H9 (cell line): ENCODE measurements around the gene ANO6. TPM values are rescaled to one million over a fixed set of nuclear protein-coding genes. Genes with fewer than 3 reads are reported as not detected.
A peak's percentile ranks its signal among the peaks of the same experiment; 100 is the strongest.

Source experiments
- DNase-seq: peaks from one replicate; pipeline ENCODE4 v3.0.0-alpha.2; 2017
- H2AFZ ChIP-seq: one replicate; pipeline ENCODE4 v1.6.1; 2013; ENCODE audit warnings: mild to moderate bottlenecking, low read length, control low read depth, moderate library complexity
- H2AK5ac ChIP-seq: 2 replicates; pipeline ENCODE4 v1.6.1; 2013; ENCODE audit warnings: low read length, control low read depth, mixed read lengths; ENCODE audit not compliant: insufficient read length
- H2BK120ac ChIP-seq: one replicate; pipeline ENCODE4 v1.6.1; 2013; ENCODE audit warnings: low read depth, mild to moderate bottlenecking, low read length, control low read depth, inconsistent platforms; ENCODE audit not compliant: poor library complexity, severe bottlenecking
- H2BK12ac ChIP-seq: 2 replicates; pipeline ENCODE4 v1.6.1; 2013; ENCODE audit warnings: low read length, control low read depth, mixed read lengths, low read depth; ENCODE audit not compliant: insufficient read length
- H2BK15ac ChIP-seq: 2 replicates; pipeline ENCODE4 v1.6.1; 2013; ENCODE audit warnings: low read depth, low read length, control low read depth
- H2BK20ac ChIP-seq: one replicate; pipeline ENCODE4 v1.6.1; 2013; ENCODE audit warnings: low read depth, mild to moderate bottlenecking, low read length, control low read depth, inconsistent platforms; ENCODE audit not compliant: poor library complexity, severe bottlenecking
- H2BK5ac ChIP-seq: 2 replicates; pipeline ENCODE4 v1.6.1; 2013; ENCODE audit warnings: low read length, control low read depth, mixed read lengths; ENCODE audit not compliant: insufficient read length
- H3K14ac ChIP-seq: 2 replicates; pipeline ENCODE4 v1.6.1; 2013; ENCODE audit warnings: low read length, control low read depth; ENCODE audit not compliant: insufficient read depth
- H3K18ac ChIP-seq: 2 replicates; pipeline ENCODE4 v1.6.1; 2013; ENCODE audit warnings: low read depth, mild to moderate bottlenecking, mixed read lengths, low read length, control low read depth; ENCODE audit not compliant: insufficient read length
- H3K23ac ChIP-seq: 2 replicates; pipeline ENCODE4 v1.6.1; 2013; ENCODE audit warnings: low read length, control low read depth, mixed read lengths, low read depth; ENCODE audit not compliant: insufficient read length
- H3K23me2 ChIP-seq: 2 replicates; pipeline ENCODE4 v1.6.1; 2013; ENCODE audit warnings: low read depth, mild to moderate bottlenecking, mixed read lengths, low read length, control low read depth; ENCODE audit not compliant: insufficient read length, poor library complexity, severe bottlenecking
- H3K27ac ChIP-seq: 2 replicates; pipeline ENCODE4 v1.5.1; 2013; ENCODE audit warnings: low read length, control low read depth, mixed read lengths, low read depth; ENCODE audit not compliant: insufficient read length
- H3K27me3 ChIP-seq: 2 replicates; pipeline ENCODE4 v1.6.1; 2013; ENCODE audit warnings: low read length, control low read depth, inconsistent platforms; ENCODE audit not compliant: insufficient read depth
- H3K4ac ChIP-seq: 2 replicates; pipeline ENCODE4 v1.6.1; 2013; ENCODE audit warnings: low read depth, mild to moderate bottlenecking, control low read depth, inconsistent platforms, low read length, moderate library complexity
- H3K4me1 ChIP-seq: 2 replicates; pipeline ENCODE4 v1.6.1; 2013; ENCODE audit warnings: low read length, control low read depth, inconsistent platforms; ENCODE audit not compliant: insufficient read depth
- H3K4me2 ChIP-seq: 2 replicates; pipeline ENCODE4 v1.6.1; 2013; ENCODE audit warnings: low read length, control low read depth, mixed read lengths; ENCODE audit not compliant: insufficient read length, insufficient read depth
- H3K56ac ChIP-seq: 2 replicates; pipeline ENCODE4 v1.6.1; 2013; ENCODE audit warnings: low read depth, mild to moderate bottlenecking, mixed read lengths, low read length, control low read depth; ENCODE audit not compliant: insufficient read length
- H3K79me1 ChIP-seq: 2 replicates; pipeline ENCODE4 v1.6.1; 2013; ENCODE audit warnings: low read depth, mild to moderate bottlenecking, moderate library complexity, low read length, control low read depth, inconsistent platforms; ENCODE audit not compliant: insufficient read depth, poor library complexity, severe bottlenecking
- H3K79me2 ChIP-seq: 2 replicates; pipeline ENCODE4 v1.6.1; 2013; ENCODE audit warnings: low read length, control low read depth, inconsistent platforms; ENCODE audit not compliant: insufficient read depth
- H3K9ac ChIP-seq: 2 replicates; pipeline ENCODE4 v1.6.1; 2013; ENCODE audit warnings: low read length, control low read depth, mixed read lengths; ENCODE audit not compliant: insufficient read length; ENCODE audit errors: extremely low read depth
- H3K9me3 ChIP-seq: one replicate; pipeline ENCODE4 v1.6.1; 2013; ENCODE audit warnings: low read depth, low read length, inconsistent platforms; ENCODE audit not compliant: control insufficient read depth
- H3T11ph ChIP-seq: one replicate; pipeline ENCODE4 v1.6.1; 2013; ENCODE audit warnings: mild to moderate bottlenecking, low read length, control low read depth, inconsistent platforms
- H4K20me1 ChIP-seq: one replicate; pipeline ENCODE4 v1.6.1; 2013; ENCODE audit not compliant: control insufficient read depth, insufficient read length, insufficient read depth
- H4K5ac ChIP-seq: 2 replicates; pipeline ENCODE4 v1.6.1; 2013; ENCODE audit warnings: low read depth, mild to moderate bottlenecking, mixed read lengths, low read length, control low read depth; ENCODE audit not compliant: insufficient read length
- H4K8ac ChIP-seq: replicated peaks from 2 replicates; pipeline ENCODE4 v1.6.1; 2013; ENCODE audit warnings: low read length, control low read depth, mixed read lengths, low read depth; ENCODE audit not compliant: insufficient read length
- H4K91ac ChIP-seq: 2 replicates; pipeline ENCODE4 v1.6.1; 2013; ENCODE audit warnings: low read depth, mild to moderate bottlenecking, moderate library complexity, mixed read lengths, low read length, control low read depth; ENCODE audit not compliant: insufficient read length
- H3K27ac Mint-ChIP-seq, 3 experiments: 2 replicates in 2 of 3; 3 replicates in 1 of 3; pipeline ENCODE4 v1.8.0; 2020 to 2021; ENCODE audit warnings: mixed read lengths in 3 of 3, mild to moderate bottlenecking in 1 of 3, moderate library complexity in 1 of 3
- H3K27me3 Mint-ChIP-seq: 2 replicates; pipeline ENCODE4 v1.8.0; 2021; ENCODE audit warnings: low read depth, mild to moderate bottlenecking, moderate library complexity, mixed read lengths
- H3K36me3 Mint-ChIP-seq, 3 experiments: 2 replicates in 2 of 3; 3 replicates in 1 of 3; pipeline ENCODE4 v1.8.0; 2020 to 2021; ENCODE audit warnings: low read depth in 3 of 3, mixed read lengths in 3 of 3; ENCODE audit not compliant: insufficient read depth in 1 of 3
- H3K4me1 Mint-ChIP-seq, 2 experiments: 2 replicates each; pipeline ENCODE4 v1.8.0; 2020; ENCODE audit warnings: mixed read lengths in 2 of 2
- H3K4me3 Mint-ChIP-seq, 2 experiments: 2 replicates in 1 of 2; 3 replicates in 1 of 2; pipeline ENCODE4 v1.8.0; 2020 to 2021; ENCODE audit warnings: mild to moderate bottlenecking in 2 of 2, mixed read lengths in 2 of 2, moderate library complexity in 1 of 2
- H3K9me3 Mint-ChIP-seq, 2 experiments: 2 replicates in 1 of 2; 3 replicates in 1 of 2; pipeline ENCODE4 v1.8.0; 2020; ENCODE audit warnings: mild to moderate bottlenecking in 2 of 2, mixed read lengths in 2 of 2, moderate library complexity in 1 of 2
- CTCF ChIP-seq: fragments of 200-600 bp; sonication (generic); conservative IDR thresholded peaks from 3 replicates; pipeline ENCODE4 v1.8.0; 2021; ENCODE audit warnings: antibody characterized with exemption, mild to moderate bottlenecking
- whole genome bisulfite sequencing: extraction: QIAGEN DNeasy Blood & Tissue Kit; methylation state at CpG from one replicate; pipeline ENCODE4 v1.1.7; 2013; ENCODE audit warnings: missing lambda C conversion rate, low lambda C conversion rate, mixed read lengths; ENCODE audit not compliant: insufficient read length; ENCODE audit errors: extremely low coverage; 5-methylcytosine and 5-hydroxymethylcytosine counted together
- total RNA-seq: library from RNA; stranded (reverse); gene quantifications from 2 replicates; pipeline ENCODE4 v1.2.1, GENCODE V29; 2021

ANO6 gene
- total RNA-seq, 1 experiment from 2014 or later = 24.3 TPM

- Histone ChIP-seq H2AK5ac (no peak overlapping the region), H3K56ac (no peak overlapping the region), H3K27ac (peak overlapping the region; percentile 95), H4K5ac (no peak overlapping the region), H3K14ac (no peak overlapping the region), H2BK20ac (no peak overlapping the region), H2BK15ac (no peak overlapping the region), H3K4ac (no peak overlapping the region), H3K9me3 (no peaks in the 10 kb centered on the region), H3K79me1 (no peaks in the 10 kb centered on the region), H3K4me1 (peaks cover 15% of the 10 kb centered on the region; the same call in 1 of the 2 replicates), H3K4me2 (peak overlapping the region; percentile 48), H3K79me2 (peaks cover 1% of the 10 kb centered on the region; the same call in 1 of the 2 replicates), H2AFZ (no peak overlapping the region), H2BK5ac (peak overlapping the region; percentile 93), H2BK120ac (no peak overlapping the region), H3T11ph (no peak overlapping the region), H4K20me1 (no peaks in the 10 kb centered on the region), H3K23me2 (no peaks in the 10 kb centered on the region), H3K18ac (no peak overlapping the region), H4K91ac (no peak overlapping the region), H4K8ac (no peak overlapping the region), H3K23ac (no peak overlapping the region), H3K9ac (no peak overlapping the region), H2BK12ac (no peak overlapping the region), H3K27me3 (no peaks in the 10 kb centered on the region)
- H3K4me1 Mint-ChIP-seq = peaks cover 56% of the 10 kb centered on the region in 2 experiments
- peaks cover 0 to 6% of the 10 kb centered on the region in 2 experiments; a peak in 3 of 5 replicates for H3K9me3 Mint-ChIP-seq
- H3K36me3 Mint-ChIP-seq = peaks cover 9 to 20% (median 9%) of the 10 kb centered on the region in 3 experiments
- peak overlapping the region; percentile 95 to 98 (median 97) for H3K27ac Mint-ChIP-seq
- H3K27me3 Mint-ChIP-seq = no peaks in the 10 kb centered on the region; the same call in 1 of the 2 replicates
- peak overlapping the region; percentile 19 to 66 for H3K4me3 Mint-ChIP-seq
- peak; percentile 79 for DNase-seq
- no CpG with 5 or more reads among the region's 4 CpGs for WGBS
- TF ChIP-seq CTCF = no peak
These were observed 18.4 kb downstream of the ANO6 start for GRCh38 chr12:45234139-45234865.
